NCI-H2107 (cell line): ENCODE data around the gene OPCML.

Experiments used
- DNase-seq: peaks from one replicate; lab custom pipeline; 2025; lab: John Stamatoyannopoulos, UW

Gene OPCML

GRCh38 chr11:133541021-133541719, 8.9 kb upstream of the OPCML start:
- DNase-seq: no peak

GRCh38 chr11:133536198-133536597, 3.9 kb upstream of the OPCML start:
- DNase-seq: no peak

GRCh38 chr11:133533205-133533604, 904 bp upstream of the OPCML start:
- no peak for DNase-seq

- no peak for DNase-seq
Observed at GRCh38 chr11:133531458-133531857, 843 bp downstream of the OPCML start.

- no peak for DNase-seq
Observed at GRCh38 chr11:133530501-133530835, 1.8 kb downstream of the OPCML start.

GRCh38 chr11:133529807-133530500, 2.3 kb downstream of the OPCML start:
- DNase-seq: no peak

GRCh38 chr11:133526790-133527189, 5.5 kb downstream of the OPCML start:
- no peak for DNase-seq

- no peak for DNase-seq
Observed at GRCh38 chr11:133525976-133526375, 6.3 kb downstream of the OPCML start.

- DNase-seq: no peak
Observed at GRCh38 chr11:133524488-133524887, 7.8 kb downstream of the OPCML start.

GRCh38 chr11:133522344-133522743, 10.0 kb downstream of the OPCML start:
- no peak for DNase-seq

GRCh38 chr11:133521502-133521901, 10.8 kb downstream of the OPCML start:
- DNase-seq: no peak

- DNase-seq: no peak
Observed at GRCh38 chr11:133520707-133521106, 11.6 kb downstream of the OPCML start.

- no peak for DNase-seq
Observed at GRCh38 chr11:133519560-133519959, 12.7 kb downstream of the OPCML start.

- no peak for DNase-seq
Observed at GRCh38 chr11:133518702-133519264, 13.5 kb downstream of the OPCML start.

- DNase-seq: no peak
Observed at GRCh38 chr11:133516845-133517244, 15.5 kb downstream of the OPCML start.

GRCh38 chr11:133515107-133515506, 17.2 kb downstream of the OPCML start:
- no peak for DNase-seq

GRCh38 chr11:133509924-133510697, 22.2 kb downstream of the OPCML start:
- DNase-seq: no peak

- no peak for DNase-seq
Observed at GRCh38 chr11:133508468-133508867, 23.8 kb downstream of the OPCML start.

- no peak for DNase-seq
Observed at GRCh38 chr11:133507185-133507584, 25.1 kb downstream of the OPCML start.

GRCh38 chr11:133506551-133507094, 25.7 kb downstream of the OPCML start:
- DNase-seq: no peak

GRCh38 chr11:133506023-133506422, 26.3 kb downstream of the OPCML start:
- DNase-seq: no peak

- no peak for DNase-seq
Observed at GRCh38 chr11:133504906-133505305, 27.4 kb downstream of the OPCML start.
